Measurements from ENCODE around the gene LHX2.
A peak's percentile ranks its signal among the peaks of the same experiment; 100 is the strongest.

The LHX2 gene

DNA sequence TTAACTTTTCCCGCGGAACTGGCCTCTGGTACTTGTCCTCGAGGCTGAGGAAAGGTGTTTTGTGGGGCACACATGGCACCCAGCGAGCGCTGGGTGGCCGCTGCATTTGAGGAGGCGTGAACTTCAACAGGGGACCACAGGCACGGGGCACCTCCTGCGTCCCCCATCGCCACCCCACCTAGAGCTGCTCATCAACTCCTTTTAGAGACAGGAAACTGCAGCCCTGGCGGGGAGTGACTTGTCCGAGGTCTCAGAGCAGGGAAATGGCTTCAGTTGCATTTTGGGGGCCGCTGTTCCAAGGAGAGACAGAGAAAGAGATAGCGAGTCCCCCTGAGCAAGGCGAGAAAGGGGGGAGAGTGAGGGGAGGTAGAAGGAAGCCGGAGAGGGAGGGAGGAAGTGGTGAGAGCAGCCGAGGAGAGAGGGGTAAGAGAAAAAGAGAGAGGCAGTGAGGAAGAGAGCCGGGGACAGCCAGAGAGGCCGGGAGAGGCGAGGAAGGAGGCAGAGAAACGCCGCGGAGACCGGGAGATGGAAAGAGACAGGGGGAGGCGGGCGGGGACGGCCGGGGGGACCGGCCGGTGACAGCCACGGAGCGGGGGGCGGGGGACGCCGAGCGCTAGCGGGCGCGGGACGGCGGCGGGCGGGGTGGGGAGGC, 12.5 kb upstream of the LHX2 start:
- FAIRE-seq, result no peak

GRCh38 chr9:123999661-124000060, 11.9 kb upstream of the LHX2 start:
- DNase-seq (ENCODE audit: insufficient read length, low spot score) (no peak), FAIRE-seq (no peak)

More for the DNA sequence above, 12.5 kb upstream of the LHX2 start:
- DNase-seq (ENCODE audit: insufficient read length, low spot score), result no peak

- no peak for FAIRE-seq
- DNase-seq (ENCODE audit: insufficient read length, low spot score), result no peak
These were observed 11.3 kb upstream of the LHX2 start for GRCh38 chr9:124000161-124000783.

DNA sequence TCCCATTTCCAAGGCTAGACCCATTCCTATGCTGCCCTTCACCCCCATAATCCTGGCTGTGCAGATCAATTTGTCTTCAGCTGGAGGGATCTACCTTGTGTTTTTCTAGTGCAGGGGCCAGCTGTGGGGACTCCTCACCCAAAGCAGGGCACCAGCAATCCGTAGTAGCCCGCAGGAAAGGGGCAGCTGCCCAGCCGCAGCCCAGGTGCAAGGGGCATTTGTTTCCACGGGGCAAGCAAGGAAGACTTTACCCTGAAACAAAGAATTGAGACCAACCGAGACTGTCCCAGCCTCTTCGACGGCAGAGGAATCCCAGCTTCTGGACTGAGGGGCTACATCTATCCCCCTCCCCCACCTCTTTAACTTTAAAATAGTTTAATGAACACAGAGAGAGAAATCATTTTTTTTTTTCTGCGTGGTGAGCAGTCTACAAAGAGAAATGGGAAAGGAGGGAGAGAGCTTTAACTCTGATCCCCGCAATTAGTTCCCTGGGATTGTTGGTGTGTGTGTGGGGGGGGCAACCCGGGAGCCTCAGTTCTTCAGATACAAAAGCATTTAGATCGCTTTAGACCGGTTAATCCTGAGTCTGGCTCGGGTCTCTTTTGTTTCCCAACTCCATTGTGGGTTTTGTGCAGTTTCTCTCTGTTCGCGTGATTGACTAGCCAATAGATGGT, 10.6 kb upstream of the LHX2 start:
- no peak for DNase-seq (ENCODE audit: insufficient read length, low spot score)
- FAIRE-seq, result no peak

DNA sequence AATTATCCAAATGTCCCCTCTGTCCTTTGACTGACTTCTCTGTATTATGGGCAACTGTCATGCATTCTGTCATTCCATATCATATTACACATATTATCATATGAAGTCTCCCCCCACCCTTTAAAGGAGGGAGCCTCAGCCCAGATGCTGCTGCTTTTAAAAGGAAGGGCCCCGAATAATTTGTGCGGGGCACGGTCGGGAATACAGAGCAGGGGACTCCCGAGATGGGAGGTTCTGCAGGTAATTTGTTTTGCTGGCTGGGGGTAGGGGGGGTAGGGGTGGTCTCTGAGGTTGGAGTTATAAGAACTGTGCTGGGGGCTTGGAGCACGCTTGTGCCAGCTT, 10.1 kb upstream of the LHX2 start:
- no peak for DNase-seq (ENCODE audit: insufficient read length, low spot score)
- FAIRE-seq, result no peak

GRCh38 chr9:124001866-124002525, 9.6 kb upstream of the LHX2 start:
- FAIRE-seq (no peak), DNase-seq (ENCODE audit: insufficient read length, low spot score) (no peak)

DNA sequence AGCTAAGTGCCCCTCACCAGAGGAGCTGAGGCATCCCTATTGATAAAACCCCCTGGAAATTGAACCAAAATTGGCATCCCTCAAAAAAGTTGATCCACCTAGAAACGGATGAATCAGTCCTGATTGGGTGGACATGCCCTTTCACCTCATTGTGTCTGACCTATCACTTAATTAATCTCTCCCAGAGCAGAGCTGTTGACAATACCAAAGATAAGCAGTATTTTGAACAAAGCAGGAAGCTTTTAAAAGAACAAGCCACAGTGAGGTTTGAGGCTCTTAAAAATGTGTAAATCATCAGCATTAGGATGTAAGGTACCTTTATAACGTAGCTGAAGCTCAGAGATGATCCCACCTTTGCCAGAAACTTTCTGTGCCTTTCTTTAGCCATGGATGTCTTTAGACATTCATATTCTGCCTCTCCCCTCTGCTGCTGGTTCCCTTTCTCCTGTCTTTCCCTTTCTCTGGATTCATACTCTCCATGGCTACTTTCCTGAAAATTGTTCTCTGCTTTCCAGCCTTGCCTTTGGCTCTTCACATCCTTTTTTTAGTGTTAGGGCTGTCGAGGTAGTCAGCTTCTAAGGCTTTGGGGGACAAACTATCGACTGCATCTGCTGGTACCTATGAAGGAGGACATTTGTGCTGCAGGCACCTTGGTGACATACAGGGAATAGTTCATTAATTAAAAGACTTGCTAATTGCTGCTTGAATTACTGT, 7.8 kb upstream of the LHX2 start:
- FAIRE-seq (no peak), DNase-seq (ENCODE audit: insufficient read length, low spot score) (no peak)

DNA sequence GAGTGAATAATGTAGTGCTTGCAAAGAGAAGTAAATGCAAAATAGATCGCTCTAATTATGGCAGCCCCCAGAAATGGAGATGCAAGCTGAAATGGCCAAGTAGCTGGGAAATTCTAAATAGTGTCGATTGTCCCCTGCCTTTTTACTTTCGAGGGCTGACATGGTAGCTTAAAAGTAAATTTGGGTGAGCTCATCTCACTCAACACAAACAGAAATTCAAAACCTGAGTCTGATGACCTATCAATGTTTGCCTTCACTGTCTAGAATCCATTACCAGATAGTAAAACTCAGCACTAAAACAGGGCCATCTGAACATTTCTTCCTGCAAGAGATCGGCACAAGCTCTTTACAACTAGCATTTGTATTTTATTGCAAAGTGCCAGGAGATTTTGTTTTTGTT, 7.0 kb upstream of the LHX2 start:
- no peak for DNase-seq (ENCODE audit: insufficient read length, low spot score)
- no peak for FAIRE-seq

DNA sequence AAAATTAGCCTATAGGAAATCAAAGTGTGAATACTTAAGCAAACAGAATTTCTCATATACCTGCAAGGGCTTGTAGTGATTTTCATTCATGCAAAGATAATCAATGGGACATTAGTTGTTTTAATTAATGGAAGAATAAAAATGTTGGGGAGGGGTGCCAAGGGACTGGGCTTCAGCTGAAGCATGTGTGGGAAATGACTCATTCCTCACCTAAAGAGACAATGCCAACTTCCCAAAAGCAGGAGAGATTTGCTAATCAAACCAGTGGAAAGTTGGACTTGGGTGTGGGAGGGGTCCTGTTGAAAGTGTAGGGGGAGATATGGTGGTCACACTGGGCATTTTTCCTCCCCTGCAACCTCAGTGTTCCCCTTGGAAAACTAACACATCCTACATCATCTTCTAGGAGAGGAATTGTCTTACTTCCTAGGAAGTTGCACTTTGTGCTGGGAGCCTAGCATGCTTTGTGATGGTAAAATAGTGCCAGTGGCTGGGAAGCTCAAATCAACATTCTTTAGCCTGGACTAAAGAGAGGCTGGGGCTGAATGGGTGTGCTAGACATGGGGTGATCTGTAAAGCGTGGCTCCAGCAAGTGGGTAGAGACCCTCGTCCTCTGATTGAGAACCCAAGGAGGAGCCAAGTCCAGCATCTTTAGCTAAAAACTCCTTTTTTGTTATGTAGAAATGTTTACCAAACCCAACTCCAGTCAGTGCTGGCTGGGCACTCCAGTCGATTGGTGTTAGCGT, 6.4 kb upstream of the LHX2 start:
- no peak for FAIRE-seq
- DNase-seq (ENCODE audit: insufficient read length, low spot score), result no peak

GRCh38 chr9:124006448-124007361, 4.9 kb upstream of the LHX2 start:
- DNase-seq (ENCODE audit: insufficient read length, low spot score) (no peak), FAIRE-seq (peak; percentile 86)

GRCh38 chr9:124007565-124008302, 3.8 kb upstream of the LHX2 start:
- no peak for FAIRE-seq
- DNase-seq (ENCODE audit: insufficient read length, low spot score), result no peak

GRCh38 chr9:124008303-124008693, 3.3 kb upstream of the LHX2 start:
- DNase-seq (ENCODE audit: insufficient read length, low spot score) (no peak), FAIRE-seq (no peak)

- FAIRE-seq (no peak), DNase-seq (ENCODE audit: insufficient read length, low spot score) (no peak)
These were observed 2.7 kb upstream of the LHX2 start for GRCh38 chr9:124008694-124009530.

DNA sequence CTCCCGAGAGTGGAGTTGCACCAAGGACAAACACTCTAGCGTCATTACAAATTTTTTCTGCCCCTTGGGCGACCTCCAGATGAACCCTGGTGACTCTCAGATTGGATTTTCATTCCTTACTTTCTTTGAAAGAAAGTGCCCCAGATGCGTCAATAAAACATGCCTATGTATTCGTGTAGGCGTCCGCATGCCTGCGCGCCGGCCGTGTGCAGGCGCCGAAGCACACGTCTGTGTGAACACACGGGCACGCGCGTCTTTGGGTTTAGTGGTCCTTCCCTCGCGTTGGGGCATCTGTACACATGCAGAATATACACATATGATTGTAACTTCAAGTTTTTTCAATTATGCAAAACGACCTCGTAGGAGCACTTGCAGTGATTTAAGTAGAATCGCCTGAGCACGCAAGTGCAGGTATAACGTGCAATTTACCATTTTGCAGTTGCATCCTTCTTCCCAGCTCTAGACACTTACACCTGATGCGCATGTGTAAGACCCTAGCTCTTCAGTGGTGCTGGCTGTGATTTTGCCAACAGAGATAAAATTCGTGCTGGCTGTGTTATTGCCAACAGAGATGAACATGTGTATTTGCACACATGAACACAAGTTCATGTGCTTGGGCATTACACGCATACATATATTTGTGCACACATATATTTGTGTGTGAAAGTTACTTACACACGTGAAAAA, 1.9 kb upstream of the LHX2 start:
- FAIRE-seq, result no peak
- no peak for DNase-seq (ENCODE audit: insufficient read length, low spot score)

GRCh38 chr9:124010303-124010664, 1.3 kb upstream of the LHX2 start:
- FAIRE-seq (no peak), DNase-seq (ENCODE audit: insufficient read length, low spot score) (no peak)

GRCh38 chr9:124010665-124011321, 775 bp upstream of the LHX2 start:
- FAIRE-seq (no peak), DNase-seq (ENCODE audit: insufficient read length, low spot score) (no peak)

Measured in GM19239 (cell line).